ENCODE data around the gene TCOF1.

Gene TCOF1

DNA sequence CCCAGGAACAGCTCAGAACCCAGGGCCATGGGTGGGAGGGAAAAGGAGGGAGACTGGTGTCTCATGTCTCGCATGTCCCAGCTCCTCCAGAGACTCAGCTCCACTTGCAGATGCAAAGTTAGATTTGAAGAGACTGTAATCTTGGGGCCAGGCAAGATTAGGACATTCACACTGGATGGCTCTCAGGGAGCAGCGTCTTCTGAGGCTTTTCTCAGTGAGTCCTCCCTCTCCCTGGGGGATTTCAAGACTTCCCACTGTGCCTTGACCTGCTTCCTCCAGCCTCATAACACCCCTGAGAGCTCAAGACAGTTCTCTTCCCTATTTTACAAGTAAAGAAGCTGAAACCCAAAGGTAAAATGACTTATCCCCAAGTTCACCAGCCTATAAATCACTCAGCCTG lies 10.5 kb upstream of the TCOF1 start:
- no peak overlapping the region for H3K4me2 ChIP-seq (ENCODE audit: low read depth, low read length, poor library complexity, severe bottlenecking)
- no peak overlapping the region for H2AFZ ChIP-seq (ENCODE audit: low read depth, low read length, severe bottlenecking)
- H3K27me3 ChIP-seq (ENCODE audit: low read length): no peaks in the 10 kb centered on the region
- H3K4me3 ChIP-seq (ENCODE audit: insufficient read depth, low read length, poor library complexity, severe bottlenecking): no peak overlapping the region
- no peaks in the 10 kb centered on the region for H3K79me2 ChIP-seq (ENCODE audit: insufficient read depth, low read length)
- H3K9me2 ChIP-seq (replicated peaks; ENCODE audit: insufficient read depth, low read length): no peaks in the 10 kb centered on the region
- no peaks in the 10 kb centered on the region for H4K20me1 ChIP-seq (ENCODE audit: low read depth, low read length)
- H3F3A ChIP-seq (ENCODE audit: insufficient read depth): no peaks in the 10 kb centered on the region
- no peaks in the 10 kb centered on the region for H3K36me3 ChIP-seq (ENCODE audit: low read length)
- H3K9ac ChIP-seq (ENCODE audit: low read length): no peak overlapping the region
- no peak overlapping the region for H3K27ac ChIP-seq (ENCODE audit: low read depth, low read length)
- no peaks in the 10 kb centered on the region for H3K9me3 ChIP-seq (ENCODE audit: insufficient read depth, low read length)
- TF ChIP-seq EZH2phosphoT487 (conservative IDR thresholded peaks at IDR 0.05; ENCODE audit: low read length): no peak
- TF ChIP-seq, protein P1, sequence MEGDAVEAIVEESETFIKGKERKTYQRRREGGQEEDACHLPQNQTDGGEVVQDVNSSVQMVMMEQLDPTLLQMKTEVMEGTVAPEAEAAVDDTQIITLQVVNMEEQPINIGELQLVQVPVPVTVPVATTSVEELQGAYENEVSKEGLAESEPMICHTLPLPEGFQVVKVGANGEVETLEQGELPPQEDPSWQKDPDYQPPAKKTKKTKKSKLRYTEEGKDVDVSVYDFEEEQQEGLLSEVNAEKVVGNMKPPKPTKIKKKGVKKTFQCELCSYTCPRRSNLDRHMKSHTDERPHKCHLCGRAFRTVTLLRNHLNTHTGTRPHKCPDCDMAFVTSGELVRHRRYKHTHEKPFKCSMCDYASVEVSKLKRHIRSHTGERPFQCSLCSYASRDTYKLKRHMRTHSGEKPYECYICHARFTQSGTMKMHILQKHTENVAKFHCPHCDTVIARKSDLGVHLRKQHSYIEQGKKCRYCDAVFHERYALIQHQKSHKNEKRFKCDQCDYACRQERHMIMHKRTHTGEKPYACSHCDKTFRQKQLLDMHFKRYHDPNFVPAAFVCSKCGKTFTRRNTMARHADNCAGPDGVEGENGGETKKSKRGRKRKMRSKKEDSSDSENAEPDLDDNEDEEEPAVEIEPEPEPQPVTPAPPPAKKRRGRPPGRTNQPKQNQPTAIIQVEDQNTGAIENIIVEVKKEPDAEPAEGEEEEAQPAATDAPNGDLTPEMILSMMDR (IDR thresholded peaks at IDR 0.05; ENCODE audit: insufficient read depth, low read length, poor library complexity, severe bottlenecking): no peak

DNA sequence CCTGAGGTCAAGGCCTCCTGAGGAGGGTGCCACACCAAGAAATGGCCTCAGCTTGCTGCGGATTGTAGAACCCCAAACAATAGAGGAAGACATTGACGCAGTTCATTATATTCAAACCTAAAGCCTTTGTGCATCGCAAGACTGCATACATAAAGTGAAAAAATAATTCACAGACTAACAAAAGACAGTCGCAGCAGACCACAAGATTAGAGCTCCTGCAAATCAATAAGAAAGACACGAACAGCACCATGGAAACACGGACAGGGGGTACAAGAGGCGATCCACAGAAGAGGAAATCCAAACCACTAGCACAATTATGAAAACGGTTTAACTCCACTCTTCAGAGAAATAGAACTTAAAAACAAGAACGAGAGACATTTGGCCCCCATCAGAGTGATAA lies 10.0 kb upstream of the TCOF1 start:
- Histone ChIP-seq H3K9me2 (replicated peaks; ENCODE audit: insufficient read depth, low read length) (no peaks in the 10 kb centered on the region), H4K20me1 (ENCODE audit: low read depth, low read length) (no peaks in the 10 kb centered on the region), H3K79me2 (ENCODE audit: insufficient read depth, low read length) (no peaks in the 10 kb centered on the region), H3K9ac (ENCODE audit: low read length) (no peak overlapping the region), H3K27ac (ENCODE audit: low read depth, low read length) (no peak overlapping the region), H3K4me2 (ENCODE audit: low read depth, low read length, poor library complexity, severe bottlenecking) (no peak overlapping the region), H2AFZ (ENCODE audit: low read depth, low read length, severe bottlenecking) (no peak overlapping the region), H3K4me3 (ENCODE audit: insufficient read depth, low read length, poor library complexity, severe bottlenecking) (no peak overlapping the region), H3K27me3 (ENCODE audit: low read length) (no peaks in the 10 kb centered on the region), H3F3A (ENCODE audit: insufficient read depth) (no peaks in the 10 kb centered on the region), H3K36me3 (ENCODE audit: low read length) (no peaks in the 10 kb centered on the region), H3K9me3 (ENCODE audit: insufficient read depth, low read length) (no peaks in the 10 kb centered on the region)
- TF ChIP-seq, protein P1 (IDR thresholded peaks at IDR 0.05; ENCODE audit: insufficient read depth, low read length, poor library complexity, severe bottlenecking): no peak
- no peak for TF ChIP-seq EZH2phosphoT487 (conservative IDR thresholded peaks at IDR 0.05; ENCODE audit: low read length)

DNA sequence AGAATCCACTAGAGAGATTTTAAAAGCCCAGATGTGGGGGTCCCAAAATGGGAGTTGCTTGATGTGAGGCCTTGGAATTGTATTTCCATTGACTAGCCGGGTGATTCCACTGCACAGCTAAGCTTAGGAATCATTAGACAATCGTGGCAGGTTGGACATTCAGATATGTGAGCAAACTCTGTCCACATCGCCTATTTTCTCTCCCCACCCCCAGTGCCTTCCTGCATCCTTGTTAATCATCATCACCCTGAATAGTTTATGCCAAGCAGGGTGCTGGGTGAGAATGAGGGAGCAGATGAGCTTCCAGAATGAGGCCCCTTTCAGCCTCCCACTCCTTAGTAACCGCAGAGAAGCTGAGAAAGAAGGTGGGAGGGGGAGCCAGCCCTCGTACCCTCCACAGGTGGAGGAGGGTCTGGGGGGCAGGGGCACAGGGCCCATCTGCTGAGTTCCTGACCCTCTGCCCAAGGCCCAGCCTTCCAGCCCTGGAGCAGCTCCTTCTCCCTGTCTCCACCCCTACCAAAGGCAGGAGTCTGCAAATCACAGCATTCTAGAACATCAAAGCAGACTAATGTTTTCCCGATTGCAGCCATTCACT lies 7.7 kb upstream of the TCOF1 start:
- no peak overlapping the region for H2AFZ ChIP-seq (ENCODE audit: low read depth, low read length, severe bottlenecking)
- no peaks in the 10 kb centered on the region for H3K36me3 ChIP-seq (ENCODE audit: low read length)
- no peak overlapping the region for H3K4me2 ChIP-seq (ENCODE audit: low read depth, low read length, poor library complexity, severe bottlenecking)
- no peaks in the 10 kb centered on the region for H3F3A ChIP-seq (ENCODE audit: insufficient read depth)
- no peaks in the 10 kb centered on the region for H4K20me1 ChIP-seq (ENCODE audit: low read depth, low read length)
- H3K27ac ChIP-seq (ENCODE audit: low read depth, low read length): no peak overlapping the region
- H3K9me2 ChIP-seq (replicated peaks; ENCODE audit: insufficient read depth, low read length): no peaks in the 10 kb centered on the region
- H3K79me2 ChIP-seq (ENCODE audit: insufficient read depth, low read length): no peaks in the 10 kb centered on the region
- TF ChIP-seq EZH2phosphoT487 (conservative IDR thresholded peaks at IDR 0.05; ENCODE audit: low read length): no peak
- TF ChIP-seq, protein P1 (IDR thresholded peaks at IDR 0.05; ENCODE audit: insufficient read depth, low read length, poor library complexity, severe bottlenecking): no peak
- H3K9me3 ChIP-seq (ENCODE audit: insufficient read depth, low read length): no peaks in the 10 kb centered on the region
- no peak overlapping the region for H3K9ac ChIP-seq (ENCODE audit: low read length)
- no peak overlapping the region for H3K4me3 ChIP-seq (ENCODE audit: insufficient read depth, low read length, poor library complexity, severe bottlenecking)
- H3K27me3 ChIP-seq (ENCODE audit: low read length): no peaks in the 10 kb centered on the region

Measured in SU-DHL-6 (cell line).